WTC11 (cell line): ENCODE measurements around the gene CX3CR1.

Experiments used
- ATF2 ChIP-seq: sonication (generic); formaldehyde crosslinking; IDR thresholded peaks from 2 replicates; pipeline ENCODE4 v1.8.1; 2022; ENCODE audit warnings: low read depth, missing genetic modification reagents, borderline replicate concordance
- GRHL2 ChIP-seq: fragments of 250-450 bp; sonication (Bioruptor Pico); IDR thresholded peaks from 2 replicates; pipeline ENCODE4 v1.8.0; 2022; ENCODE audit warnings: mild to moderate bottlenecking, moderate library complexity; ENCODE audit not compliant: insufficient replicate concordance, severe bottlenecking
- ZNF423 ChIP-seq: fragments of 250-450 bp; sonication (Bioruptor Pico); IDR thresholded peaks from 2 replicates; pipeline ENCODE4 v2.1.2; 2022; ENCODE audit warnings: mild to moderate bottlenecking, moderate library complexity

DNA sequence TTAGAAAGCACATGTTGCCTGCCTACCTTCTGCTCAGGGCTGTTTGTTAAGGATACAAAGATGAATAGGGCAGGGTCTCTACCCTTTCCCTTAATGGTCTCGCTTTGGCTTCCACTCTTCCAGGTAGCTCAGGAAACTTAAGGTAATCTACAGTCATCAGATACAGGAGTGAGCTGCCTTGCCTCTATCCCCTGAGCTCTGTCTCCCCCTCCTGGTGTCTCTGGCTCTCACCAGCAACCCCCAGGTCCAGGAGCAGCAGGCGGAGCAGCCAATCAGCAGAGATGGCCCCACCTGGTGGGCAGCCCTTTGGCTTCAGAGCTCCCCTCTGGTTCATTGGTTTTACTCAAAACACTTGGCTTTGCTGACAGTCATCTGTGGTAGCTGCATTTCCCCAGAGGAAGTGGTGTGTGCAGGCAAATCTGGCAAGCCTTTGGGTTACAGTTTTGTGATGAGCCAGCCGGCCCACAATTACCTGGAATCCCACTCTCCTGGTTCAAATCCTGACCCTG, 8.5 kb upstream of the CX3CR1 start:
- TF ChIP-seq ZNF423 (CRISPR knock-in tag): no peak
- TF ChIP-seq GRHL2 (CRISPR knock-in tag): no peak
- no peak for TF ChIP-seq ATF2 (CRISPR knock-in tag)
